Small intestine (tissue), 7 donors: Measurements from ENCODE around the gene SPOP. TPM values are rescaled to one million over a fixed set of nuclear protein-coding genes. Genes with fewer than 3 reads are reported as not detected.
A peak's percentile ranks its signal among the peaks of the same experiment; 100 is the strongest.
"Not testable (repeated sequence)": the region's sequence is repeated elsewhere in the genome, so short reads cannot be mapped to it uniquely, and the experiment has no call there.

Experiments used
- DNase-seq, 2 donors: peaks; one replicate each; pipeline versions ENCODE4 v3.0.0 to v3.0.0-alpha.2; 2013
- FAIRE-seq: peaks from 2 replicates; lab custom pipeline; 2012; peaks lifted over from hg19 to GRCh38; lab: Jason Lieb, UNC
- H3K27ac ChIP-seq, 3 donors: one replicate each; pipeline ENCODE4 v1.5.1; 2013; ENCODE audit warnings: low read length in 2 of 3, mild to moderate bottlenecking in 2 of 3, control low read depth in 1 of 3, inconsistent platforms in 1 of 3, low read depth in 1 of 3, moderate library complexity in 1 of 3
- H3K27me3 ChIP-seq, 3 donors: one replicate each; pipeline ENCODE4 v1.6.1; 2013; ENCODE audit warnings: low read length in 3 of 3, inconsistent platforms in 1 of 3; ENCODE audit not compliant: control insufficient read depth in 3 of 3, insufficient read depth in 3 of 3
- H3K36me3 ChIP-seq, 3 donors: one replicate each; pipeline ENCODE4 v1.6.1; 2013; ENCODE audit warnings: low read length in 3 of 3, inconsistent platforms in 1 of 3, low read depth in 1 of 3, mild to moderate bottlenecking in 1 of 3, moderate library complexity in 1 of 3; ENCODE audit not compliant: control insufficient read depth in 3 of 3, insufficient read depth in 2 of 3
- H3K4me1 ChIP-seq, 3 donors: one replicate each; pipeline ENCODE4 v1.6.1; 2013; ENCODE audit warnings: low read length in 2 of 3, inconsistent platforms in 1 of 3, low read depth in 1 of 3, mild to moderate bottlenecking in 1 of 3, moderate library complexity in 1 of 3; ENCODE audit not compliant: control insufficient read depth in 3 of 3, insufficient read depth in 2 of 3
- H3K4me3 ChIP-seq, 3 donors: one replicate each; pipeline ENCODE4 v1.5.1; 2013; ENCODE audit warnings: low read length in 3 of 3, control low read depth in 1 of 3, inconsistent platforms in 1 of 3, low read depth in 1 of 3, mild to moderate bottlenecking in 1 of 3, moderate library complexity in 1 of 3
- H3K9me3 ChIP-seq, 2 donors: one replicate each; pipeline ENCODE4 v1.6.1; 2013; ENCODE audit warnings: low read depth in 1 of 2, low read length in 1 of 2; ENCODE audit not compliant: control insufficient read depth in 2 of 2, insufficient read depth in 1 of 2
- WGBS, 3 donors: extraction: QIAGEN DNeasy Blood & Tissue Kit; methylation state at CpG; one replicate each; pipeline ENCODE4 v1.1.7; 2013; 5-methylcytosine and 5-hydroxymethylcytosine counted together
- polyA plus RNA-seq, 4 donors: library from polyadenylated mRNA; stranded (reverse) in 3 of 4; unstranded in 1 of 4; fragments of 200-250 nt in 3 of 4; fragments of 120-200 nt in 1 of 4; gene quantifications; one replicate each; pipeline versions ENCODE4 v1.2.1 to v1.2.3, GENCODE V29; 2013
- donor health status: healthy with polysubstance abuse.
- donor health status: control.
- donor health status: control.
- donor health status: Bipolar disorder and iron deficiency.
- donor health status: healthy.

The SPOP gene
- polyA plus RNA-seq, 4 donors: 35.7 to 51.2 (median 39.0) TPM

GRCh38 chr17:49681106-49681979 lies 3.4 kb upstream of the SPOP start:
- peaks cover 0 to 7% (median 0%) of the 10 kb centered on the region in 3 donors for H3K4me1 ChIP-seq
- H3K27me3 ChIP-seq: peaks cover 0 to 2% (median 0%) of the 10 kb centered on the region in 3 donors
- WGBS, 3 donors: 58 to 67% (median 63%) methylated on average over 9 of the region's 9 CpGs
- H3K36me3 ChIP-seq: no peaks in the 10 kb centered on the region
- H3K27ac ChIP-seq: peak overlapping the region in 1 of 3 donors; percentile 27
- DNase-seq: no peak
- no peak overlapping the region for H3K4me3 ChIP-seq
- no peak for FAIRE-seq
- no peaks in the 10 kb centered on the region for H3K9me3 ChIP-seq

- H3K36me3 ChIP-seq: no peaks in the 10 kb centered on the region
- 59 to 76% (median 65%) methylated on average over 6 of the region's 6 CpGs for WGBS, 3 donors
- H3K27ac ChIP-seq: no peak overlapping the region
- DNase-seq (no peak), FAIRE-seq (no peak)
- peaks cover 0 to 8% (median 2%) of the 10 kb centered on the region in 3 donors for H3K4me1 ChIP-seq
- peaks cover 0 to 2% (median 0%) of the 10 kb centered on the region in 3 donors for H3K27me3 ChIP-seq
- H3K4me3 ChIP-seq: no peak overlapping the region
- H3K9me3 ChIP-seq: no peaks in the 10 kb centered on the region
Observed at GRCh38 chr17:49680314-49680713, 2.4 kb upstream of the SPOP start.

GRCh38 chr17:49677134-49677932 lies 564 bp downstream of the SPOP start:
- peaks cover 0 to 8% (median 2%) of the 10 kb centered on the region in 3 donors for H3K4me1 ChIP-seq
- WGBS, 3 donors: 0 to 1% (median 0%) methylated on average over 31 to 34 of the region's 34 CpGs
- H3K9me3 ChIP-seq: no peaks in the 10 kb centered on the region
- H3K36me3 ChIP-seq: peaks cover 0 to 7% (median 0%) of the 10 kb centered on the region in 3 donors
- FAIRE-seq (no peak), DNase-seq (peak; percentile 95 to 98)
- H3K27ac ChIP-seq: peak overlapping the region; percentile 88 to 98 (median 93)
- peaks cover 0 to 2% (median 0%) of the 10 kb centered on the region in 3 donors for H3K27me3 ChIP-seq
- peak overlapping the region; percentile 72 to 80 (median 78) for H3K4me3 ChIP-seq

- H3K27ac ChIP-seq: peak overlapping the region in 1 of 3 donors; percentile 80
- H3K36me3 ChIP-seq: peaks cover 0 to 7% (median 0%) of the 10 kb centered on the region in 3 donors
- FAIRE-seq (no peak), DNase-seq (peak; percentile 14 to 37)
- H3K4me3 ChIP-seq: peak overlapping the region in 1 of 3 donors; percentile 72
- no peaks in the 10 kb centered on the region for H3K9me3 ChIP-seq
- WGBS, 3 donors: 26 to 37% (median 28%) methylated on average over 5 of the region's 5 CpGs
- H3K27me3 ChIP-seq: no peaks in the 10 kb centered on the region
- peaks cover 0 to 8% (median 2%) of the 10 kb centered on the region in 3 donors for H3K4me1 ChIP-seq
Observed at GRCh38 chr17:49676276-49676868, 1.5 kb downstream of the SPOP start.

- FAIRE-seq (no peak), DNase-seq (no peak)
- no peaks in the 10 kb centered on the region for H3K27me3 ChIP-seq
- H3K4me1 ChIP-seq: peaks cover 2 to 8% (median 2%) of the 10 kb centered on the region in 3 donors
- no peak overlapping the region for H3K27ac ChIP-seq
- no peaks in the 10 kb centered on the region for H3K9me3 ChIP-seq
- no peak overlapping the region for H3K4me3 ChIP-seq
- H3K36me3 ChIP-seq: peaks cover 0 to 7% (median 0%) of the 10 kb centered on the region in 3 donors
Observed at GRCh38 chr17:49674507-49674906, 3.4 kb downstream of the SPOP start.

- H3K4me1 ChIP-seq, H3K4me3 ChIP-seq, H3K27me3 ChIP-seq, H3K36me3 ChIP-seq, H3K9me3 ChIP-seq, FAIRE-seq, DNase-seq, H3K27ac ChIP-seq: not testable (repeated sequence)
- 83 to 88% (median 87%) methylated on average over 6 of the region's 6 CpGs for WGBS, 3 donors
Observed at GRCh38 chr17:49673679-49674078, 4.2 kb downstream of the SPOP start.

- Histone ChIP-seq H3K4me1 (peaks cover 0 to 2% (median 0%) of the 10 kb centered on the region in 3 donors), H3K4me3 (no peak overlapping the region), H3K9me3 (no peaks in the 10 kb centered on the region), H3K27ac (no peak overlapping the region), H3K27me3 (no peaks in the 10 kb centered on the region), H3K36me3 (peaks cover 0 to 11% (median 0%) of the 10 kb centered on the region in 3 donors)
- FAIRE-seq: no peak
- 88 to 90% (median 90%) methylated on average over 4 of the region's 4 CpGs for WGBS, 3 donors
- no peak for DNase-seq
Observed at GRCh38 chr17:49670641-49671040, 7.3 kb downstream of the SPOP start.

GRCh38 chr17:49670002-49670401 lies 7.9 kb downstream of the SPOP start:
- peaks cover 0 to 11% (median 0%) of the 10 kb centered on the region in 3 donors for H3K36me3 ChIP-seq
- 72 to 94% (median 90%) methylated on average over 1 of the region's 1 CpG for WGBS, 3 donors
- H3K27ac ChIP-seq: no peak overlapping the region
- FAIRE-seq (no peak), DNase-seq (no peak)
- peaks cover 0 to 2% (median 0%) of the 10 kb centered on the region in 3 donors for H3K4me1 ChIP-seq
- no peak overlapping the region for H3K4me3 ChIP-seq
- H3K9me3 ChIP-seq: no peaks in the 10 kb centered on the region
- no peaks in the 10 kb centered on the region for H3K27me3 ChIP-seq
